Measurements from ENCODE around the gene B3GNT5.

The B3GNT5 gene

DNA sequence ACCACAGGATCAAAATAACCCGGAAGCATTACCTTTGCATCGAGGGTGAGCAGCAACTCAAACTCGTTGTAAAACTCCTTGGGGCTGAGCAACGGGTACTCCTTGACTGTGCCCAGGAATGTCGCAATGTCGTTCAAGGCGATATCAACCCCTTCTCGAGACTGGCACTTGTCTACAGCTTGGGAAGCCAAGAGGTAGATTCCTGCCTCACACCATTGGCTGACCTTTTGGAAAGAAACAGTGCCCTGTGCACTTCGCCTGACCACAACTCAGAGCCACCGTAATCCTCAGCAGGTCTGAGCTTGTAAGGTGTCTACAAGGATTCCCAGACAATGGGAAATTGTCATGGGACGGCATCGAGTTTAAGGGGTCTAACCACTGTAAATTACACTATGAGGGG lies 43.9 kb downstream of the B3GNT5 start:
- H3K4me1 ChIP-seq (ENCODE audit: control insufficient read depth, low read length), result no peaks in the 10 kb centered on the region
- no peaks in the 10 kb centered on the region for H4K20me1 ChIP-seq (ENCODE audit: control insufficient read depth, insufficient read depth, low read depth, low read length)
- H3K27me3 ChIP-seq (ENCODE audit: control insufficient read depth, low read length), result peaks cover 8% of the 10 kb centered on the region; the same call in 1 of the 2 replicates
- no peak overlapping the region for H3K4me2 ChIP-seq (ENCODE audit: low read length)
- H3K9me3 ChIP-seq (ENCODE audit: control insufficient read depth, insufficient read depth, low read length), result no peaks in the 10 kb centered on the region
- no peak overlapping the region for H3K27ac ChIP-seq (ENCODE audit: low read depth, low read length)
- H3F3A ChIP-seq (ENCODE audit: control insufficient read depth, insufficient read depth), result no peaks in the 10 kb centered on the region
- H3K36me3 ChIP-seq (ENCODE audit: control insufficient read depth, low read length), result no peaks in the 10 kb centered on the region
- no peaks in the 10 kb centered on the region for H3K9me2 ChIP-seq (replicated peaks; ENCODE audit: control insufficient read depth, low read length)
- H3K4me3 ChIP-seq (ENCODE audit: low read length), result no peak overlapping the region
- TF ChIP-seq CTCF (IDR thresholded peaks at IDR 0.05; ENCODE audit: low read depth, low read length, poor library complexity, severe bottlenecking) (no peak), EZH2phosphoT487 (IDR thresholded peaks at IDR 0.05; ENCODE audit: borderline replicate concordance, low read length) (no peak)
- no peaks in the 10 kb centered on the region for H3K79me2 ChIP-seq (ENCODE audit: control insufficient read depth, low read length)

GRCh38 chr3:183298701-183299153 lies 45.7 kb downstream of the B3GNT5 start:
- no peaks in the 10 kb centered on the region for H3K79me2 ChIP-seq (ENCODE audit: control insufficient read depth, low read length)
- no peaks in the 10 kb centered on the region for H4K20me1 ChIP-seq (ENCODE audit: control insufficient read depth, insufficient read depth, low read depth, low read length)
- no peak for TF ChIP-seq EZH2phosphoT487 (IDR thresholded peaks at IDR 0.05; ENCODE audit: borderline replicate concordance, low read length)
- no peak for TF ChIP-seq CTCF (IDR thresholded peaks at IDR 0.05; ENCODE audit: low read depth, low read length, poor library complexity, severe bottlenecking)
- no peak overlapping the region for H3K4me2 ChIP-seq (ENCODE audit: low read length)
- H3K9me3 ChIP-seq (ENCODE audit: control insufficient read depth, insufficient read depth, low read length), result no peaks in the 10 kb centered on the region
- no peaks in the 10 kb centered on the region for H3K36me3 ChIP-seq (ENCODE audit: control insufficient read depth, low read length)
- no peaks in the 10 kb centered on the region for H3K4me1 ChIP-seq (ENCODE audit: control insufficient read depth, low read length)
- no peaks in the 10 kb centered on the region for H3F3A ChIP-seq (ENCODE audit: control insufficient read depth, insufficient read depth)
- H3K4me3 ChIP-seq (ENCODE audit: low read length), result no peak overlapping the region
- H3K9me2 ChIP-seq (replicated peaks; ENCODE audit: control insufficient read depth, low read length), result no peaks in the 10 kb centered on the region
- no peak overlapping the region for H3K27ac ChIP-seq (ENCODE audit: low read depth, low read length)
- peaks cover 8% of the 10 kb centered on the region; the same call in 1 of the 2 replicates for H3K27me3 ChIP-seq (ENCODE audit: control insufficient read depth, low read length)

GRCh38 chr3:183299976-183300375 lies 46.9 kb downstream of the B3GNT5 start:
- Histone ChIP-seq H3K79me2 (ENCODE audit: control insufficient read depth, low read length) (no peaks in the 10 kb centered on the region), H4K20me1 (ENCODE audit: control insufficient read depth, insufficient read depth, low read depth, low read length) (no peaks in the 10 kb centered on the region), H3K36me3 (ENCODE audit: control insufficient read depth, low read length) (no peaks in the 10 kb centered on the region), H3K9me3 (ENCODE audit: control insufficient read depth, insufficient read depth, low read length) (no peaks in the 10 kb centered on the region), H3K4me1 (ENCODE audit: control insufficient read depth, low read length) (no peaks in the 10 kb centered on the region), H3K9me2 (replicated peaks; ENCODE audit: control insufficient read depth, low read length) (no peaks in the 10 kb centered on the region), H3K4me3 (ENCODE audit: low read length) (no peak overlapping the region), H3K27me3 (ENCODE audit: control insufficient read depth, low read length) (peaks cover 8% of the 10 kb centered on the region; the same call in 1 of the 2 replicates), H3F3A (ENCODE audit: control insufficient read depth, insufficient read depth) (no peaks in the 10 kb centered on the region), H3K4me2 (ENCODE audit: low read length) (no peak overlapping the region), H3K27ac (ENCODE audit: low read depth, low read length) (no peak overlapping the region)
- no peak for TF ChIP-seq EZH2phosphoT487 (IDR thresholded peaks at IDR 0.05; ENCODE audit: borderline replicate concordance, low read length)
- TF ChIP-seq CTCF (IDR thresholded peaks at IDR 0.05; ENCODE audit: low read depth, low read length, poor library complexity, severe bottlenecking), result no peak
